MG63 (cell line): Measurements from ENCODE around the gene ST6GALNAC3. TPM values are rescaled to one million over a fixed set of nuclear protein-coding genes. Genes with fewer than 3 reads are reported as not detected.

ENCODE experiments used
- DNase-seq: peaks from one replicate; pipeline ENCODE4 v3.0.0-alpha.2; 2020
- H3K27me3 ChIP-seq: fragments of 250-450 bp; sonication (Bioruptor Pico); 2 replicates; pipeline ENCODE4 v1.5.1; 2020; ENCODE audit warnings: mild to moderate bottlenecking, moderate library complexity
- H3K36me3 ChIP-seq: fragments of 250-450 bp; sonication (Bioruptor Pico); 2 replicates; pipeline ENCODE4 v1.5.1; 2020; ENCODE audit warnings: mild to moderate bottlenecking, moderate library complexity
- H3K4me3 ChIP-seq: fragments of 250-450 bp; sonication (Bioruptor Pico); 2 replicates; pipeline ENCODE4 v1.5.1; 2020; ENCODE audit warnings: mild to moderate bottlenecking, moderate library complexity
- H3K9me3 ChIP-seq: fragments of 250-450 bp; sonication (Bioruptor Pico); 2 replicates; pipeline ENCODE4 v1.5.1; 2020; ENCODE audit warnings: mild to moderate bottlenecking, moderate library complexity
- total RNA-seq: library from RNA; depleted of rRNA; stranded (reverse); fragments of >200 nt; shearing (Covaris generic); gene quantifications from 2 replicates; pipeline ENCODE4 v1.2.3, GENCODE V29; 2014; ENCODE audit warnings: low replicate concordance

The ST6GALNAC3 gene
- total RNA-seq, 1 experiment from 2014 or later, result 5.5 TPM

- Histone ChIP-seq H3K27me3 (no peaks in the 10 kb centered on the region; the same call in 1 of the 2 replicates), H3K9me3 (no peaks in the 10 kb centered on the region)
These were observed 467.8 kb downstream of the ST6GALNAC3 start for GRCh38 chr1:76542359-76542758.

GRCh38 chr1:76543495-76543894 is 468.9 kb downstream of the ST6GALNAC3 start:
- H3K9me3 ChIP-seq, result no peaks in the 10 kb centered on the region
- H3K4me3 ChIP-seq, result no peak overlapping the region
- DNase-seq, result no peak
- H3K36me3 ChIP-seq, result no peaks in the 10 kb centered on the region
- no peaks in the 10 kb centered on the region for H3K27me3 ChIP-seq

More at GRCh38 chr1:76542359-76542758, 467.8 kb downstream of the ST6GALNAC3 start:
- no peak for DNase-seq
- no peak overlapping the region for H3K4me3 ChIP-seq
- no peaks in the 10 kb centered on the region for H3K36me3 ChIP-seq

GRCh38 chr1:76546354-76546933 is 471.9 kb downstream of the ST6GALNAC3 start:
- Histone ChIP-seq H3K4me3 (no peak overlapping the region), H3K9me3 (no peaks in the 10 kb centered on the region), H3K36me3 (no peaks in the 10 kb centered on the region), H3K27me3 (no peaks in the 10 kb centered on the region)
- DNase-seq, result no peak

- H3K4me3 ChIP-seq, result no peak overlapping the region
- no peaks in the 10 kb centered on the region for H3K36me3 ChIP-seq
- H3K27me3 ChIP-seq, result no peaks in the 10 kb centered on the region
- no peak for DNase-seq
- H3K9me3 ChIP-seq, result no peaks in the 10 kb centered on the region
These were observed 473.4 kb downstream of the ST6GALNAC3 start for GRCh38 chr1:76547916-76548315.

- H3K4me3 ChIP-seq, result no peak overlapping the region
- no peaks in the 10 kb centered on the region for H3K27me3 ChIP-seq
- no peak for DNase-seq
- H3K36me3 ChIP-seq, result no peaks in the 10 kb centered on the region
- H3K9me3 ChIP-seq, result no peaks in the 10 kb centered on the region
These were observed 474.1 kb downstream of the ST6GALNAC3 start for GRCh38 chr1:76548513-76549100.

- no peak for DNase-seq
- Histone ChIP-seq H3K36me3 (no peaks in the 10 kb centered on the region), H3K27me3 (no peaks in the 10 kb centered on the region; the same call in 1 of the 2 replicates), H3K9me3 (no peaks in the 10 kb centered on the region), H3K4me3 (no peak overlapping the region)
These were observed 479.7 kb downstream of the ST6GALNAC3 start for GRCh38 chr1:76554283-76554682.

GRCh38 chr1:76562292-76562691 is 487.7 kb downstream of the ST6GALNAC3 start:
- H3K27me3 ChIP-seq, result peaks cover 3% of the 10 kb centered on the region; the same call in 1 of the 2 replicates

GRCh38 chr1:76568573-76569238 is 494.2 kb downstream of the ST6GALNAC3 start:
- H3K27me3 ChIP-seq, result peaks cover 2% of the 10 kb centered on the region
- no peaks in the 10 kb centered on the region for H3K36me3 ChIP-seq
- H3K9me3 ChIP-seq, result no peaks in the 10 kb centered on the region
- H3K4me3 ChIP-seq, result no peak overlapping the region
- DNase-seq, result no peak

More at GRCh38 chr1:76562292-76562691, 487.7 kb downstream of the ST6GALNAC3 start:
- Histone ChIP-seq H3K36me3 (no peaks in the 10 kb centered on the region), H3K4me3 (no peak overlapping the region), H3K9me3 (no peaks in the 10 kb centered on the region)
- DNase-seq, result no peak

- no peak for DNase-seq
- Histone ChIP-seq H3K4me3 (no peak overlapping the region), H3K27me3 (peaks cover 2% of the 10 kb centered on the region), H3K9me3 (no peaks in the 10 kb centered on the region), H3K36me3 (no peaks in the 10 kb centered on the region)
These were observed 496.7 kb downstream of the ST6GALNAC3 start for GRCh38 chr1:76571248-76571647.

GRCh38 chr1:76572229-76572628 is 497.7 kb downstream of the ST6GALNAC3 start:
- Histone ChIP-seq H3K9me3 (no peaks in the 10 kb centered on the region), H3K27me3 (peaks cover 2% of the 10 kb centered on the region), H3K4me3 (no peak overlapping the region), H3K36me3 (no peaks in the 10 kb centered on the region)
- no peak for DNase-seq

- Histone ChIP-seq H3K27me3 (peaks cover 2% of the 10 kb centered on the region), H3K9me3 (no peaks in the 10 kb centered on the region), H3K36me3 (no peaks in the 10 kb centered on the region), H3K4me3 (no peak overlapping the region)
- no peak for DNase-seq
These were observed 502.5 kb downstream of the ST6GALNAC3 start for GRCh38 chr1:76576876-76577524.

GRCh38 chr1:76577525-76578185 is 503.1 kb downstream of the ST6GALNAC3 start:
- H3K36me3 ChIP-seq, result no peaks in the 10 kb centered on the region
- H3K4me3 ChIP-seq, result no peak overlapping the region
- H3K27me3 ChIP-seq, result peaks cover 2% of the 10 kb centered on the region
- DNase-seq, result no peak
- no peaks in the 10 kb centered on the region for H3K9me3 ChIP-seq

- Histone ChIP-seq H3K36me3 (no peaks in the 10 kb centered on the region), H3K4me3 (no peak overlapping the region), H3K27me3 (peaks cover 2% of the 10 kb centered on the region), H3K9me3 (no peaks in the 10 kb centered on the region)
- DNase-seq, result no peak
These were observed 505.7 kb downstream of the ST6GALNAC3 start for GRCh38 chr1:76580206-76580605.

GRCh38 chr1:76581712-76582111 is 507.2 kb downstream of the ST6GALNAC3 start:
- Histone ChIP-seq H3K36me3 (no peaks in the 10 kb centered on the region), H3K4me3 (no peak overlapping the region), H3K27me3 (peaks cover 2% of the 10 kb centered on the region), H3K9me3 (no peaks in the 10 kb centered on the region)
- DNase-seq, result no peak

GRCh38 chr1:76583235-76583868 is 508.8 kb downstream of the ST6GALNAC3 start:
- Histone ChIP-seq H3K4me3 (no peak overlapping the region), H3K36me3 (no peaks in the 10 kb centered on the region), H3K27me3 (peaks cover 2% of the 10 kb centered on the region; the same call in 1 of the 2 replicates), H3K9me3 (no peaks in the 10 kb centered on the region)
- DNase-seq, result no peak

GRCh38 chr1:76583875-76584477 is 509.4 kb downstream of the ST6GALNAC3 start:
- H3K4me3 ChIP-seq, result no peak overlapping the region
- H3K27me3 ChIP-seq, result peaks cover 2% of the 10 kb centered on the region; the same call in 1 of the 2 replicates
- H3K36me3 ChIP-seq, result no peaks in the 10 kb centered on the region
- no peak for DNase-seq
- no peaks in the 10 kb centered on the region for H3K9me3 ChIP-seq
